ENCODE results near the gene FNDC11. TPM values are rescaled to one million over a fixed set of nuclear protein-coding genes. Genes with fewer than 3 reads are reported as not detected.

FNDC11 gene
- total and polyA plus RNA-seq, 2 of the 13 experiments (the other 11 are each of a cell fraction or from before 2014, with no cell fraction given): 0.07 TPM; not detected in 1

DNA sequence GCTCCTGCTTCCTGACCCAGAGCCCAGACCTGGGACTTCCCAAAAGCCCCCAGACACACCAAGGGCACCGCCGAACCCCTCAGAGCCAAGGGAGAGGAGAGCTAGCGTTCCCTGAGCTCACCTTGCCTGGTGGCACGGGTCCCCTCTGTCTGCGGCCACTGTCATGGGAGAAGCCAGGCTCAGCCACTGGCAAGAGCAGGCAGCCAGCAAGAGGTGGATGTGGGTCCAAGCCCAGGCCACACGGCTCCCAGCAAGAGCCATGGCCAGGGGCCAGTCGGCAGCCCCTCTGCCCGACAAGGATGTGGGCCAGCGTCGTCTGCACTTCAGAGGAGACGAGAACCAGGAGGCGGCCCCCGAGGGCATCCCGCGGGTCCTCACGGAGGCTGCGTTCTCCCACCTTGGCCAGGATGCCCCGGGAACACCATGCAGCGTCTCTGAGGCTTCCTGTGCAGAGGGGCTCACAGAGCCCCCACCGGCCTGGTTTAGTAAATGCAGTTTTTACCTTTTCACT, 35.6 kb upstream of the FNDC11 start (continued):
- TF ChIP-seq, protein P1, sequence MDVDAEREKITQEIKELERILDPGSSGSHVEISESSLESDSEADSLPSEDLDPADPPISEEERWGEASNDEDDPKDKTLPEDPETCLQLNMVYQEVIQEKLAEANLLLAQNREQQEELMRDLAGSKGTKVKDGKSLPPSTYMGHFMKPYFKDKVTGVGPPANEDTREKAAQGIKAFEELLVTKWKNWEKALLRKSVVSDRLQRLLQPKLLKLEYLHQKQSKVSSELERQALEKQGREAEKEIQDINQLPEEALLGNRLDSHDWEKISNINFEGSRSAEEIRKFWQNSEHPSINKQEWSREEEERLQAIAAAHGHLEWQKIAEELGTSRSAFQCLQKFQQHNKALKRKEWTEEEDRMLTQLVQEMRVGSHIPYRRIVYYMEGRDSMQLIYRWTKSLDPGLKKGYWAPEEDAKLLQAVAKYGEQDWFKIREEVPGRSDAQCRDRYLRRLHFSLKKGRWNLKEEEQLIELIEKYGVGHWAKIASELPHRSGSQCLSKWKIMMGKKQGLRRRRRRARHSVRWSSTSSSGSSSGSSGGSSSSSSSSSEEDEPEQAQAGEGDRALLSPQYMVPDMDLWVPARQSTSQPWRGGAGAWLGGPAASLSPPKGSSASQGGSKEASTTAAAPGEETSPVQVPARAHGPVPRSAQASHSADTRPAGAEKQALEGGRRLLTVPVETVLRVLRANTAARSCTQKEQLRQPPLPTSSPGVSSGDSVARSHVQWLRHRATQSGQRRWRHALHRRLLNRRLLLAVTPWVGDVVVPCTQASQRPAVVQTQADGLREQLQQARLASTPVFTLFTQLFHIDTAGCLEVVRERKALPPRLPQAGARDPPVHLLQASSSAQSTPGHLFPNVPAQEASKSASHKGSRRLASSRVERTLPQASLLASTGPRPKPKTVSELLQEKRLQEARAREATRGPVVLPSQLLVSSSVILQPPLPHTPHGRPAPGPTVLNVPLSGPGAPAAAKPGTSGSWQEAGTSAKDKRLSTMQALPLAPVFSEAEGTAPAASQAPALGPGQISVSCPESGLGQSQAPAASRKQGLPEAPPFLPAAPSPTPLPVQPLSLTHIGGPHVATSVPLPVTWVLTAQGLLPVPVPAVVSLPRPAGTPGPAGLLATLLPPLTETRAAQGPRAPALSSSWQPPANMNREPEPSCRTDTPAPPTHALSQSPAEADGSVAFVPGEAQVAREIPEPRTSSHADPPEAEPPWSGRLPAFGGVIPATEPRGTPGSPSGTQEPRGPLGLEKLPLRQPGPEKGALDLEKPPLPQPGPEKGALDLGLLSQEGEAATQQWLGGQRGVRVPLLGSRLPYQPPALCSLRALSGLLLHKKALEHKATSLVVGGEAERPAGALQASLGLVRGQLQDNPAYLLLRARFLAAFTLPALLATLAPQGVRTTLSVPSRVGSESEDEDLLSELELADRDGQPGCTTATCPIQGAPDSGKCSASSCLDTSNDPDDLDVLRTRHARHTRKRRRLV (CRISPR knock-in tag; IDR thresholded peaks at IDR 0.05): no peak

DNA sequence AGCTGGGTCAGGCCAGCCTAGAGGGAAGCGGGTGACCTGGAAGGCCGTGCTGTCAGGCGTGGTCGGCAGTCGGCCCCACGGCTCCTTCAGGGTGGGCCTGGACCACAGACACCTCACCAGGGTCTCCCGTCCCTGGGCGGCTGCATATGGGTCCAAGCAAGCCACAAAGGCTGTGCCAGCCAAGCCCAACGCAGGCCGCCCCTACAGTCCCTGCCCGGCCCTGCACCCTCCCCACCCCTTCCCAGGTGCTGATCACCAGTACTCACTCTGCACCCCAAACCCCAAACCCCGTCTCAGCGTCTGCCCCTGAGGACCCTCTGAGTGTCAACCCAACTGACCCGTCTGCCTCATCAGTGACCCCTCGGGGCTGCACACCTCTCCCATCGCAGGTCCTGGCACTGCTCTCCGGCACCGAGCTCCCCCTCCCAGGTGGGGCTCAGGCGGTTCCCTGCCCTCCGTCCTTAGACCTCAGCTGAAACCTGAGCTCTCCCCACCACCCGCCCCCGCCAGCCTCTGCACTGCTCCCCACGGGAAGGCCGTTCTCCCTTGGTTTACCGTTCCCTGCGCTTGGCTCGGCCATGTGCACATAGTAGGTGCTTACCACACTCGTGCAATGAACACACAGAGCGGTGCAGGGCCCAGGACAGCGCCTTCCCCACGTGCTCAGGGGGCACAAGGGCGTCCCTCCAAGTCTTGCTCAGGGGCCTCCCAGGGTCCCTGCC, 34.9 kb upstream of the FNDC11 start:
- peak overlapping the region; percentile 70 for H3K4me2 ChIP-seq (ENCODE audit: low read depth, low read length)
- peak overlapping the region in 1 of 3 experiments; percentile 69; a peak in 2 of 6 replicates for H3K4me3 ChIP-seq (replicated peaks in 1 of 3; ENCODE audit: insufficient read depth in 1 of 3, low read depth in 2 of 3, low read length in 3 of 3)
- no peaks in the 10 kb centered on the region for H3K9me3 ChIP-seq (ENCODE audit: low read length)
- 36% methylated on average over 30 of the region's 32 CpGs for WGBS (ENCODE audit: low lambda C conversion rate)
- FAIRE-seq (no peak), DNase-seq (ENCODE audit: low spot score) (no peak), ATAC-seq (peak; percentile 10)
- H3K79me2 ChIP-seq (ENCODE audit: insufficient read depth, low read length): no peaks in the 10 kb centered on the region
- no TSS peak for BruUV-seq (replicated peaks)
- ChIA-PET POLR2A (interaction anchor here (2.1 kb wide), 1 partner anchor 24 kb away, joined by 5 read pairs; no protein-coding TSS in a partner anchor), CTCF (ENCODE audit: low intra/inter-chr PET ratio, low total read pairs) (interaction anchor here (1.5 kb wide), 1 partner anchor 23 kb away, joined by 4 read pairs; no protein-coding TSS in a partner anchor)
- H4K20me1 ChIP-seq (ENCODE audit: insufficient read depth, low read length): peaks cover 2% of the 10 kb centered on the region; the same call in 1 of the 2 replicates
- peaks cover 11% of the 10 kb centered on the region for H3K4me1 ChIP-seq (ENCODE audit: insufficient read depth, low read length)
- H3K27me3 ChIP-seq (ENCODE audit: control insufficient read depth in 1 of 2, insufficient read depth in 2 of 2, low read length in 2 of 2): peaks cover 25 to 62% of the 10 kb centered on the region in 2 experiments
- H3K9ac ChIP-seq (ENCODE audit: insufficient read depth, low read depth, low read length): no peak overlapping the region
- H3K36me3 ChIP-seq (replicated peaks in 1 of 2; ENCODE audit: control insufficient read depth in 1 of 2, insufficient read depth in 2 of 2, low read length in 2 of 2): no peaks in the 10 kb centered on the region
- no peak overlapping the region for H2AFZ ChIP-seq (ENCODE audit: low read length)
- H3K27ac ChIP-seq (ENCODE audit: extremely low read length, insufficient read depth, low read length): no peak overlapping the region
- intact Hi-C loops (cut with micrococcal nuclease; ENCODE audit: unreplicated experiment) (no loop called here), in situ Hi-C loops (cut with HindIII; ENCODE audit: extremely low pct_ligation_motif_present, low pct_unique_long_range_greater_than_20kb) (no loop called here)
- TF ChIP-seq, protein P2, sequence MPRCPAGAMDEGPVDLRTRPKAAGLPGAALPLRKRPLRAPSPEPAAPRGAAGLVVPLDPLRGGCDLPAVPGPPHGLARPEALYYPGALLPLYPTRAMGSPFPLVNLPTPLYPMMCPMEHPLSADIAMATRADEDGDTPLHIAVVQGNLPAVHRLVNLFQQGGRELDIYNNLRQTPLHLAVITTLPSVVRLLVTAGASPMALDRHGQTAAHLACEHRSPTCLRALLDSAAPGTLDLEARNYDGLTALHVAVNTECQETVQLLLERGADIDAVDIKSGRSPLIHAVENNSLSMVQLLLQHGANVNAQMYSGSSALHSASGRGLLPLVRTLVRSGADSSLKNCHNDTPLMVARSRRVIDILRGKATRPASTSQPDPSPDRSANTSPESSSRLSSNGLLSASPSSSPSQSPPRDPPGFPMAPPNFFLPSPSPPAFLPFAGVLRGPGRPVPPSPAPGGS (CRISPR knock-in tag; IDR thresholded peaks at IDR 0.05): 0 out of 2 replicates have a peak, but pooled peaks have one; percentile 35
- TF ChIP-seq FOSL1 (CRISPR knock-in tag; IDR thresholded peaks at IDR 0.05; ENCODE audit: borderline replicate concordance) (0 out of 2 replicates have a peak, but pooled peaks have one; percentile 16), PCBP1 (IDR thresholded peaks at IDR 0.05; ENCODE audit: borderline replicate concordance, low read depth, low read length) (peak; percentile 69; the same call in 1 of the 2 replicates), FOXO1 (CRISPR knock-in tag; IDR thresholded peaks at IDR 0.05) (0 out of 2 replicates have a peak, but pooled peaks have one; percentile 21), ZNF264 (CRISPR knock-in tag; IDR thresholded peaks at IDR 0.05) (no peak), ZNF460 (CRISPR knock-in tag; IDR thresholded peaks at IDR 0.05; ENCODE audit: borderline replicate concordance) (no peak), RBM39 (IDR thresholded peaks at IDR 0.05; ENCODE audit: low read depth, low read length, poor library complexity, severe bottlenecking) (peak; percentile 44), TCF7L2 (IDR thresholded peaks at IDR 0.05; ENCODE audit: low read depth, low read length) (no peak)
- TF ChIP-seq, protein P3, sequence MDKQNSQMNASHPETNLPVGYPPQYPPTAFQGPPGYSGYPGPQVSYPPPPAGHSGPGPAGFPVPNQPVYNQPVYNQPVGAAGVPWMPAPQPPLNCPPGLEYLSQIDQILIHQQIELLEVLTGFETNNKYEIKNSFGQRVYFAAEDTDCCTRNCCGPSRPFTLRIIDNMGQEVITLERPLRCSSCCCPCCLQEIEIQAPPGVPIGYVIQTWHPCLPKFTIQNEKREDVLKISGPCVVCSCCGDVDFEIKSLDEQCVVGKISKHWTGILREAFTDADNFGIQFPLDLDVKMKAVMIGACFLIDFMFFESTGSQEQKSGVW (CRISPR knock-in tag; IDR thresholded peaks at IDR 0.05; ENCODE audit: borderline replicate concordance): 0 out of 2 replicates have a peak, but pooled peaks have one; percentile 56
- TF ChIP-seq, protein P4, sequence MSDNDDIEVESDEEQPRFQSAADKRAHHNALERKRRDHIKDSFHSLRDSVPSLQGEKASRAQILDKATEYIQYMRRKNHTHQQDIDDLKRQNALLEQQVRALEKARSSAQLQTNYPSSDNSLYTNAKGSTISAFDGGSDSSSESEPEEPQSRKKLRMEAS (IDR thresholded peaks at IDR 0.05): 0 out of 2 replicates have a peak, but pooled peaks have one; percentile 27

Measured in HepG2 (cell line).